K562 (cell line): ENCODE measurements around the gene TPGS1. TPM values are rescaled to one million over a fixed set of nuclear protein-coding genes. Genes with fewer than 3 reads are reported as not detected.

Source experiments
- ATAC-seq: fragments of 200-7000 bp; cut with Tn5 transposase; 3 replicates; pipeline ENCODE4 v1.9.1; 2020; ENCODE audit warnings: moderate library complexity
- BruUV-seq: library from RNA; stranded (reverse); fragments of 400-500 nt; replicated peaks from 2 replicates; lab custom pipeline; 2021; lab: Mats Ljungman, UMichigan
- CTCF ChIA-PET: fragments of 300-600 bp; formaldehyde crosslinking; extraction: SDS; loops from one replicate; lab custom pipeline; 2021; ENCODE audit warnings: low intra/inter-chr PET ratio; lab: Yijun Ruan, JAX
- POLR2A ChIA-PET: fragments of 300-600, 350-650 bp; sonication (Branson Sonifier 250); formaldehyde crosslinking; extraction: SDS; loops from one replicate; lab custom pipeline; 2021; ENCODE audit warnings: antibody characterized with exemption, inconsistent platforms; lab: Yijun Ruan, JAX
- DNase-seq, 4 experiments: peaks; one replicate each; pipeline versions ENCODE4 v3.0.0 to v3.0.0-alpha.2; 2011 to 2018; ENCODE audit warnings: low spot score in 3 of 4, mixed read lengths in 3 of 4; ENCODE audit errors: extremely low read depth in 1 of 4
- FAIRE-seq: peaks from 2 replicates; lab custom pipeline; 2011; peaks lifted over from hg19 to GRCh38; lab: Jason Lieb, UNC
- H2AFZ ChIP-seq: 2 replicates; pipeline ENCODE4 v1.6.0; 2011; ENCODE audit warnings: low read depth, low read length, control low read depth, inconsistent platforms
- H3K27ac ChIP-seq: fragments of 200-600 bp; 3 replicates; pipeline ENCODE4 v1.8.0; 2011; ENCODE audit warnings: low read depth, mild to moderate bottlenecking, control low read depth, inconsistent platforms, low read length, moderate library complexity, mixed read lengths; ENCODE audit errors: extremely low read depth
- H3K27me3 ChIP-seq, 2 experiments: fragments of 300-600 bp in 1 of 2; 2 replicates in 1 of 2; 3 replicates in 1 of 2; pipeline versions ENCODE4 v1.6.0 to v1.8.0; 2011; ENCODE audit warnings: inconsistent platforms in 2 of 2, low read length in 2 of 2, mild to moderate bottlenecking in 1 of 2, mixed read lengths in 1 of 2, moderate library complexity in 1 of 2; ENCODE audit not compliant: control insufficient read depth in 2 of 2, insufficient read depth in 2 of 2
- H3K36me3 ChIP-seq: fragments of 300-600 bp; 3 replicates; pipeline ENCODE4 v1.8.0; 2011; ENCODE audit warnings: mild to moderate bottlenecking, low read length, inconsistent platforms; ENCODE audit not compliant: control insufficient read depth, insufficient read depth
- H3K4me1 ChIP-seq, 2 experiments: fragments of 200-600 bp in 1 of 2; replicated peaks in 1 of 2; 2 replicates in 1 of 2; 3 replicates in 1 of 2; pipeline versions ENCODE4 v1.5.1 to v1.8.0; 2011; ENCODE audit warnings: inconsistent platforms in 2 of 2, low read length in 2 of 2, mild to moderate bottlenecking in 1 of 2, mixed read lengths in 1 of 2, moderate library complexity in 1 of 2; ENCODE audit not compliant: control insufficient read depth in 2 of 2, insufficient read depth in 2 of 2
- H3K4me2 ChIP-seq: 2 replicates; pipeline ENCODE4 v1.6.1; 2011; ENCODE audit warnings: low read length, control low read depth, inconsistent platforms, mixed read lengths; ENCODE audit not compliant: insufficient read depth
- H3K4me3 ChIP-seq: fragments of 200-600 bp; sonication (generic), shearing (Covaris generic); 2 replicates; pipeline ENCODE4 v1.5.1; 2016; ENCODE audit warnings: control low read depth, inconsistent platforms
- H3K79me2 ChIP-seq: fragments of 200-600 bp; 3 replicates; pipeline ENCODE4 v1.8.0; 2011; ENCODE audit warnings: low read length, inconsistent platforms; ENCODE audit not compliant: control insufficient read depth, insufficient read depth
- H3K9ac ChIP-seq, 2 experiments: 2 replicates each; pipeline versions ENCODE4 v1.6.0 to v1.6.1; 2011; ENCODE audit warnings: low read depth in 2 of 2, low read length in 2 of 2, control low read depth in 1 of 2, inconsistent platforms in 1 of 2, mild to moderate bottlenecking in 1 of 2, mixed read lengths in 1 of 2; ENCODE audit not compliant: insufficient read depth in 1 of 2
- H3K9me1 ChIP-seq: one replicate; pipeline ENCODE4 v1.6.0; 2011; ENCODE audit warnings: inconsistent platforms, mild to moderate bottlenecking, low read length, moderate library complexity; ENCODE audit not compliant: control insufficient read depth, insufficient read depth
- H3K9me3 ChIP-seq: replicated peaks from 2 replicates; pipeline ENCODE4 v1.5.1; 2011; ENCODE audit warnings: low read depth, low read length, inconsistent platforms; ENCODE audit not compliant: control insufficient read depth, insufficient read depth
- H4K20me1 ChIP-seq: replicated peaks from 2 replicates; pipeline ENCODE4 v1.6.1; 2011; ENCODE audit warnings: low read length, inconsistent platforms, mixed read lengths; ENCODE audit not compliant: control insufficient read depth, insufficient read depth
- C11orf30 ChIP-seq: fragments of 450-650 bp; IDR thresholded peaks from 2 replicates; pipeline ENCODE4 v1.6.1; 2016; ENCODE audit warnings: low read depth, mild to moderate bottlenecking
- ETV5 ChIP-seq: sonication (generic); formaldehyde crosslinking; IDR thresholded peaks from 2 replicates; pipeline ENCODE4 v1.4.0; 2020; ENCODE audit warnings: low read depth, mild to moderate bottlenecking, missing genetic modification reagents
- HDAC2 ChIP-seq: fragments of 450-650 bp; IDR thresholded peaks from 2 replicates; pipeline ENCODE4 v1.6.1; 2016; ENCODE audit warnings: mild to moderate bottlenecking
- KAT2B ChIP-seq: IDR thresholded peaks from one replicate; pipeline ENCODE4 v1.6.1; 2012; ENCODE audit warnings: low read depth, mild to moderate bottlenecking, control low read depth, inconsistent platforms, low read length, moderate library complexity
- MAFG ChIP-seq: fragments of 450-650 bp; conservative IDR thresholded peaks from 2 replicates; pipeline ENCODE4 v1.6.1; 2016; ENCODE audit warnings: missing genetic modification characterization, missing compliant biosample characterization
- MCM5 ChIP-seq: fragments of 450-650 bp; IDR thresholded peaks from 2 replicates; pipeline ENCODE4 v1.6.1; 2016; ENCODE audit warnings: low read depth
- NRF1 ChIP-seq, 2 experiments: fragments of 450-650 bp; IDR thresholded peaks in 1 of 2; conservative IDR thresholded peaks in 1 of 2; 2 replicates each; pipeline ENCODE4 v1.6.1; 2014; ENCODE audit warnings: mild to moderate bottlenecking in 2 of 2
- POLR2H ChIP-seq: IDR thresholded peaks from 2 replicates; pipeline ENCODE4 v1.6.1; 2016; ENCODE audit warnings: missing genetic modification characterization, low read depth, mild to moderate bottlenecking, control low read depth, missing compliant biosample characterization, moderate library complexity
- TAF9B ChIP-seq: fragments of 450-650 bp; IDR thresholded peaks from 2 replicates; pipeline ENCODE4 v1.6.1; 2018; ENCODE audit warnings: mild to moderate bottlenecking; ENCODE audit not compliant: partially characterized antibody
- TCF7L2 ChIP-seq: fragments of 150-350 bp; IDR thresholded peaks from 2 replicates; pipeline ENCODE4 v1.6.1; 2016; ENCODE audit warnings: low read depth, mild to moderate bottlenecking, low read length, moderate library complexity
- ZNF717 ChIP-seq: fragments of 250-450 bp; sonication (Bioruptor Pico); IDR thresholded peaks from 2 replicates; pipeline ENCODE4 v1.5.0; 2021
- WGBS: fragments of 100-300 bp; shearing (Covaris generic); methylation state at CpG from one replicate; pipeline ENCODE4 v1.1.6; 2016; ENCODE audit warnings: low coverage, mixed read lengths; ENCODE audit not compliant: insufficient coverage; ENCODE audit errors: missing lambda C conversion rate; 5-methylcytosine and 5-hydroxymethylcytosine counted together
- in situ Hi-C: fragments of 300-500 bp; cut with MboI; formaldehyde crosslinking; loops from 4 replicates; pipeline ENCODE4 v1.15.0; 2018; ENCODE audit warnings: inconsistent platforms, mixed read lengths
- intact Hi-C: fragments of 100-400 bp; cut with micrococcal nuclease; formaldehyde crosslinking; loops from 2 replicates; pipeline ENCODE4 v1.14.2; 2022
- polyA plus RNA-seq, 8 experiments: library from polyadenylated mRNA; depleted of rRNA in 4 of 8; stranded (reverse) in 5 of 8; unstranded in 3 of 8; fragments of >200 nt; fragmentation: Nextera tagmentation in 2 of 8; fragmentation: Illumina TruSeq in 1 of 8; extraction: Ambion mirVana in 2 of 8; extraction: Trizol in 1 of 8; gene quantifications; 2 replicates each; pipeline versions ENCODE4 v1.2.1 to v1.2.3, GENCODE V29; 2011 to 2014; ENCODE audit warnings: inconsistent platforms in 1 of 8, missing spikeins in 1 of 8
- total RNA-seq, 7 experiments: library from RNA; depleted of rRNA in 6 of 7; stranded (reverse); fragments of >200 nt in 6 of 7; fragmentation: Illumina TruSeq in 2 of 7; extraction: Trizol in 2 of 7; gene quantifications; 2 replicates each; pipeline versions ENCODE4 v1.2.1 to v1.2.3, GENCODE V29; 2011 to 2021; ENCODE audit warnings: low replicate concordance in 1 of 7
- TF ChIP-seq, protein P1 (sequence below): fragments of 250-450 bp; sonication (Bioruptor Pico); IDR thresholded peaks from 2 replicates; pipeline ENCODE4 v1.9.0; 2021; ENCODE audit warnings: mild to moderate bottlenecking
- TF ChIP-seq, protein P2 (sequence below), 2 experiments: fragments of 450-650 bp in 1 of 2; sonication (generic) in 1 of 2; formaldehyde crosslinking; conservative IDR thresholded peaks; 2 replicates each; pipeline versions ENCODE4 v1.4.0 to v1.8.1; 2020 to 2022; ENCODE audit warnings: mild to moderate bottlenecking in 1 of 2, missing genetic modification reagents in 1 of 2
- TF ChIP-seq, protein P3 (sequence below): fragments of 200-400 bp; formaldehyde crosslinking; IDR thresholded peaks from 2 replicates; pipeline ENCODE4 v1.6.1; 2017; ENCODE audit warnings: mild to moderate bottlenecking, low read depth, low read length, moderate library complexity
- TF ChIP-seq, protein P4 (sequence below): fragments of 450-650 bp; formaldehyde crosslinking; IDR thresholded peaks from 2 replicates; pipeline ENCODE4 v1.4.0; 2020; ENCODE audit warnings: mild to moderate bottlenecking
- TF ChIP-seq, protein P5 (sequence below): fragments of 450-650 bp; formaldehyde crosslinking; IDR thresholded peaks from 2 replicates; pipeline ENCODE4 v1.4.0; 2022; ENCODE audit warnings: missing genetic modification characterization

TPGS1 gene
- total and polyA plus RNA-seq, 9 of the 15 experiments (the other 6 are each of a cell fraction or from before 2014, with no cell fraction given), result 0.30 to 31.6 (median 1.2) TPM; not detected in 2

DNA sequence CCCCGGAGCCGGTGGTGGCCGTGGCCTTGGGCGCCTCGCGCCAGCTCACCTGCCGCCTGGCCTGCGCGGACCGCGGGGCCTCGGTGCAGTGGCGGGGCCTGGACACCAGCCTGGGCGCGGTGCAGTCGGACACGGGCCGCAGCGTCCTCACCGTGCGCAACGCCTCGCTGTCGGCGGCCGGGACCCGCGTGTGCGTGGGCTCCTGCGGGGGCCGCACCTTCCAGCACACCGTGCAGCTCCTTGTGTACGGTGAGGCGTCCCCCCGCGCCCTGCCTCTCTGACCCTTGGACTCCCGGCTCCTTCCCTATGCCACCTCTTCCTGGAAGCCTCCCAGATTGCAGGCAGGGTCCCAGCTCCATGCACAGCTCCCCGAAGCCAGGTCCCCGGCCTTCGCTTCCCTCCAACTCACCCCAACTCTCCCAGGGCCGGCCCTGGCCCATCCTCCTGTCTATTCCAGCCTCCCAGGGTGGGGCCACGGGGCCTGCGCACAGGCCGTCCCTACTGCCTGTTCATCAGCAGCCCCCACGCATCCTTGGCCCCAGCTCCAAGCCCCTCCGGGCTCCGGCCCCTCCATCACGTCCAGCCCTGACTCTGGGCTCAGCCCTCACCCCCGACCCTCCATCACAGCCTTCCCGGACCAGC lies 9.3 kb upstream of the TPGS1 start:
- no peak overlapping the region for H3K9ac ChIP-seq
- CTCF ChIA-PET, result no interaction called here
- FAIRE-seq (no peak), ATAC-seq (peak; percentile 39; the same call in 2 of the 3 replicates), DNase-seq (no peak)
- no peaks in the 10 kb centered on the region for H3K36me3 ChIP-seq
- H2AFZ ChIP-seq, result no peak overlapping the region
- POLR2A ChIA-PET, result interaction anchor here (0.9 kb wide), 1 partner anchor 10 kb away, joined by 4 read pairs; no protein-coding TSS in a partner anchor
- no peaks in the 10 kb centered on the region for H3K79me2 ChIP-seq
- intact Hi-C loops, result no loop called here
- H3K9me1 ChIP-seq, result no peaks in the 10 kb centered on the region
- no peak overlapping the region for H3K27ac ChIP-seq
- in situ Hi-C loops, result no loop called here
- no peak overlapping the region for H3K4me2 ChIP-seq
- no peaks in the 10 kb centered on the region for H3K9me3 ChIP-seq
- WGBS, result 26% methylated on average over 13 of the region's 50 CpGs
- BruUV-seq, result no TSS peak
- no peaks in the 10 kb centered on the region for H4K20me1 ChIP-seq
- no peaks in the 10 kb centered on the region for H3K27me3 ChIP-seq
- H3K4me1 ChIP-seq, result peaks cover 0 to 50% of the 10 kb centered on the region in 2 experiments; a peak in 3 of 5 replicates
- H3K4me3 ChIP-seq, result no peak overlapping the region
- TF ChIP-seq, protein P1, sequence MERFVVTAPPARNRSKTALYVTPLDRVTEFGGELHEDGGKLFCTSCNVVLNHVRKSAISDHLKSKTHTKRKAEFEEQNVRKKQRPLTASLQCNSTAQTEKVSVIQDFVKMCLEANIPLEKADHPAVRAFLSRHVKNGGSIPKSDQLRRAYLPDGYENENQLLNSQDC (CRISPR knock-in tag), result no peak
- TF ChIP-seq MAFG (tag), result no peak
- TF ChIP-seq KAT2B, result no peak
- TF ChIP-seq, protein P2, sequence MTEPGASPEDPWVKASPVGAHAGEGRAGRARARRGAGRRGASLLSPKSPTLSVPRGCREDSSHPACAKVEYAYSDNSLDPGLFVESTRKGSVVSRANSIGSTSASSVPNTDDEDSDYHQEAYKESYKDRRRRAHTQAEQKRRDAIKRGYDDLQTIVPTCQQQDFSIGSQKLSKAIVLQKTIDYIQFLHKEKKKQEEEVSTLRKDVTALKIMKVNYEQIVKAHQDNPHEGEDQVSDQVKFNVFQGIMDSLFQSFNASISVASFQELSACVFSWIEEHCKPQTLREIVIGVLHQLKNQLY (CRISPR knock-in tag; conservative IDR thresholded peaks at IDR 0.05), result no peak
- no peak for TF ChIP-seq TCF7L2
- no peak for TF ChIP-seq POLR2H (tag)
- no peak for TF ChIP-seq HDAC2
- TF ChIP-seq, protein P3, sequence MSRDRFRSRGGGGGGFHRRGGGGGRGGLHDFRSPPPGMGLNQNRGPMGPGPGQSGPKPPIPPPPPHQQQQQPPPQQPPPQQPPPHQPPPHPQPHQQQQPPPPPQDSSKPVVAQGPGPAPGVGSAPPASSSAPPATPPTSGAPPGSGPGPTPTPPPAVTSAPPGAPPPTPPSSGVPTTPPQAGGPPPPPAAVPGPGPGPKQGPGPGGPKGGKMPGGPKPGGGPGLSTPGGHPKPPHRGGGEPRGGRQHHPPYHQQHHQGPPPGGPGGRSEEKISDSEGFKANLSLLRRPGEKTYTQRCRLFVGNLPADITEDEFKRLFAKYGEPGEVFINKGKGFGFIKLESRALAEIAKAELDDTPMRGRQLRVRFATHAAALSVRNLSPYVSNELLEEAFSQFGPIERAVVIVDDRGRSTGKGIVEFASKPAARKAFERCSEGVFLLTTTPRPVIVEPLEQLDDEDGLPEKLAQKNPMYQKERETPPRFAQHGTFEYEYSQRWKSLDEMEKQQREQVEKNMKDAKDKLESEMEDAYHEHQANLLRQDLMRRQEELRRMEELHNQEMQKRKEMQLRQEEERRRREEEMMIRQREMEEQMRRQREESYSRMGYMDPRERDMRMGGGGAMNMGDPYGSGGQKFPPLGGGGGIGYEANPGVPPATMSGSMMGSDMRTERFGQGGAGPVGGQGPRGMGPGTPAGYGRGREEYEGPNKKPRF, result no peak
- TF ChIP-seq, protein P4, sequence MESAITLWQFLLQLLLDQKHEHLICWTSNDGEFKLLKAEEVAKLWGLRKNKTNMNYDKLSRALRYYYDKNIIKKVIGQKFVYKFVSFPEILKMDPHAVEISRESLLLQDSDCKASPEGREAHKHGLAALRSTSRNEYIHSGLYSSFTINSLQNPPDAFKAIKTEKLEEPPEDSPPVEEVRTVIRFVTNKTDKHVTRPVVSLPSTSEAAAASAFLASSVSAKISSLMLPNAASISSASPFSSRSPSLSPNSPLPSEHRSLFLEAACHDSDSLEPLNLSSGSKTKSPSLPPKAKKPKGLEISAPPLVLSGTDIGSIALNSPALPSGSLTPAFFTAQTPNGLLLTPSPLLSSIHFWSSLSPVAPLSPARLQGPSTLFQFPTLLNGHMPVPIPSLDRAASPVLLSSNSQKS (CRISPR knock-in tag), result no peak
- no peak for TF ChIP-seq ZNF717 (CRISPR knock-in tag)
- TF ChIP-seq C11orf30, result no peak
- TF ChIP-seq ETV5 (CRISPR knock-in tag), result no peak
- TF ChIP-seq TAF9B, result no peak
- TF ChIP-seq, protein P5, sequence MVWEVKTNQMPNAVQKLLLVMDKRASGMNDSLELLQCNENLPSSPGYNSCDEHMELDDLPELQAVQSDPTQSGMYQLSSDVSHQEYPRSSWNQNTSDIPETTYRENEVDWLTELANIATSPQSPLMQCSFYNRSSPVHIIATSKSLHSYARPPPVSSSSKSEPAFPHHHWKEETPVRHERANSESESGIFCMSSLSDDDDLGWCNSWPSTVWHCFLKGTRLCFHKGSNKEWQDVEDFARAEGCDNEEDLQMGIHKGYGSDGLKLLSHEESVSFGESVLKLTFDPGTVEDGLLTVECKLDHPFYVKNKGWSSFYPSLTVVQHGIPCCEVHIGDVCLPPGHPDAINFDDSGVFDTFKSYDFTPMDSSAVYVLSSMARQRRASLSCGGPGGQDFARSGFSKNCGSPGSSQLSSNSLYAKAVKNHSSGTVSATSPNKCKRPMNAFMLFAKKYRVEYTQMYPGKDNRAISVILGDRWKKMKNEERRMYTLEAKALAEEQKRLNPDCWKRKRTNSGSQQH (CRISPR knock-in tag), result no peak
- TF ChIP-seq MCM5, result no peak
- TF ChIP-seq NRF1 (conservative IDR thresholded peaks at IDR 0.05 in 1 of 2, IDR thresholded peaks at IDR 0.05 in 1 of 2), result peak; percentile 21 to 30; a peak in 1 of 4 replicates
